Measurements from ENCODE around the gene EFHC1. TPM values are rescaled to one million over a fixed set of nuclear protein-coding genes. Genes with fewer than 3 reads are reported as not detected.

Gene EFHC1
- total RNA-seq, 1 experiment from 2014 or later = 24.6 TPM

- CTCF ChIA-PET = no interaction called here
Observed at GRCh38 chr6:52546192-52546591, 126.0 kb downstream of the EFHC1 start.

GRCh38 chr6:52546678-52547077 lies 126.5 kb downstream of the EFHC1 start:
- ChIA-PET CTCF (no interaction called here), POLR2A (no interaction called here)
- Histone ChIP-seq H3K9me3 (ENCODE audit: control insufficient read depth, insufficient read depth, low read depth, low read length) (no peaks in the 10 kb centered on the region), H3K36me3 (ENCODE audit: control insufficient read depth, insufficient read depth, low read length) (no peaks in the 10 kb centered on the region), H3K27me3 (ENCODE audit: control insufficient read depth, insufficient read depth, low read length) (no peaks in the 10 kb centered on the region), H3K4me1 (ENCODE audit: control insufficient read depth, insufficient read depth, low read length) (peaks cover 95% of the 10 kb centered on the region), H3K27ac (ENCODE audit: low read length) (peak overlapping the region; percentile 96), H3K4me3 (ENCODE audit: low read depth in 2 of 2, low read length in 2 of 2) (no peak overlapping the region)
- in situ Hi-C loops (cut with HindIII; ENCODE audit: low pct_unique_long_range_greater_than_20kb, low sequenced_read_pairs) = no loop called here
- DNase-seq (ENCODE audit: low read depth, low spot score) (no peak), ATAC-seq (no peak)
- intact Hi-C loops (cut with micrococcal nuclease; ENCODE audit: unreplicated experiment) = no loop called here
- no TSS peak for BruUV-seq (replicated peaks)
- TF ChIP-seq POLR2AphosphoS5 (IDR thresholded peaks at IDR 0.05; ENCODE audit: low read depth, low read length) (no peak), REST (IDR thresholded peaks at IDR 0.05; ENCODE audit: insufficient read depth in 1 of 2, low read depth in 2 of 2, low read length in 1 of 2) (no peak), SIN3A (IDR thresholded peaks at IDR 0.05; ENCODE audit: borderline replicate concordance, insufficient read depth, low read depth, low read length) (no peak), TCF7L2 (IDR thresholded peaks at IDR 0.05; ENCODE audit: low read depth, low read length) (no peak), CTCF (IDR thresholded peaks at IDR 0.05) (no peak)

More at GRCh38 chr6:52546192-52546591, 126.0 kb downstream of the EFHC1 start:
- BruUV-seq (replicated peaks) = no TSS peak
- no peaks in the 10 kb centered on the region for H3K36me3 ChIP-seq (ENCODE audit: control insufficient read depth, insufficient read depth, low read length)
- no peaks in the 10 kb centered on the region for H3K27me3 ChIP-seq (ENCODE audit: control insufficient read depth, insufficient read depth, low read length)
- intact Hi-C loops (cut with micrococcal nuclease; ENCODE audit: unreplicated experiment) = no loop called here
- no peak for DNase-seq (ENCODE audit: low read depth, low spot score)
- H3K4me3 ChIP-seq (ENCODE audit: low read depth in 2 of 2, low read length in 2 of 2) = no peak overlapping the region
- POLR2A ChIA-PET = no interaction called here
- ATAC-seq = no peak
- TF ChIP-seq SIN3A (IDR thresholded peaks at IDR 0.05; ENCODE audit: borderline replicate concordance, insufficient read depth, low read depth, low read length) = no peak
- no peak for TF ChIP-seq REST (IDR thresholded peaks at IDR 0.05; ENCODE audit: insufficient read depth in 1 of 2, low read depth in 2 of 2, low read length in 1 of 2)
- no peak for TF ChIP-seq TCF7L2 (IDR thresholded peaks at IDR 0.05; ENCODE audit: low read depth, low read length)
- no peak for TF ChIP-seq CTCF (IDR thresholded peaks at IDR 0.05)
- TF ChIP-seq POLR2AphosphoS5 (IDR thresholded peaks at IDR 0.05; ENCODE audit: low read depth, low read length) = no peak
- peak overlapping the region; percentile 96 for H3K27ac ChIP-seq (ENCODE audit: low read length)
- in situ Hi-C loops (cut with HindIII; ENCODE audit: low pct_unique_long_range_greater_than_20kb, low sequenced_read_pairs) = no loop called here
- H3K4me1 ChIP-seq (ENCODE audit: control insufficient read depth, insufficient read depth, low read length) = peaks cover 97% of the 10 kb centered on the region
- no peaks in the 10 kb centered on the region for H3K9me3 ChIP-seq (ENCODE audit: control insufficient read depth, insufficient read depth, low read depth, low read length)

Measured in Panc1 (cell line).